ENCODE data around the gene EXOC3. TPM values are rescaled to one million over a fixed set of nuclear protein-coding genes. Genes with fewer than 3 reads are reported as not detected.

EXOC3 gene
- total RNA-seq, 1 experiment from 2014 or later: 55.0 TPM

GRCh38 chr5:491856-492155 lies 48.8 kb downstream of the EXOC3 start:
- in situ Hi-C loops (cut with HindIII; ENCODE audit: low pct_unique_long_range_greater_than_20kb, low sequenced_read_pairs): no loop called here
- no peak overlapping the region for H3K4me3 ChIP-seq (ENCODE audit: low read depth in 2 of 2, low read length in 2 of 2)
- intact Hi-C loops (cut with micrococcal nuclease; ENCODE audit: unreplicated experiment): no loop called here
- no peak for DNase-seq (ENCODE audit: low read depth, low spot score)
- no peak overlapping the region for H3K27ac ChIP-seq (ENCODE audit: low read length)
- POLR2A ChIA-PET: no interaction called here
- CTCF ChIA-PET: no interaction called here
- H3K27me3 ChIP-seq (ENCODE audit: control insufficient read depth, insufficient read depth, low read length): no peaks in the 10 kb centered on the region
- no peaks in the 10 kb centered on the region for H3K9me3 ChIP-seq (ENCODE audit: control insufficient read depth, insufficient read depth, low read depth, low read length)
- TF ChIP-seq CTCF (IDR thresholded peaks at IDR 0.05) (no peak), SIN3A (IDR thresholded peaks at IDR 0.05; ENCODE audit: borderline replicate concordance, insufficient read depth, low read depth, low read length) (no peak), POLR2AphosphoS5 (IDR thresholded peaks at IDR 0.05; ENCODE audit: low read depth, low read length) (no peak), TCF7L2 (IDR thresholded peaks at IDR 0.05; ENCODE audit: low read depth, low read length) (no peak), REST (IDR thresholded peaks at IDR 0.05; ENCODE audit: insufficient read depth in 1 of 2, low read depth in 2 of 2, low read length in 1 of 2) (no peak)
- ATAC-seq: no peak
- H3K36me3 ChIP-seq (ENCODE audit: control insufficient read depth, insufficient read depth, low read length): no peaks in the 10 kb centered on the region
- BruUV-seq (replicated peaks): no TSS peak
- H3K4me1 ChIP-seq (ENCODE audit: control insufficient read depth, insufficient read depth, low read length): no peaks in the 10 kb centered on the region

GRCh38 chr5:492314-492893 lies 49.4 kb downstream of the EXOC3 start:
- ATAC-seq: no peak
- Histone ChIP-seq H3K4me3 (ENCODE audit: low read depth in 2 of 2, low read length in 2 of 2) (no peak overlapping the region), H3K9me3 (ENCODE audit: control insufficient read depth, insufficient read depth, low read depth, low read length) (no peaks in the 10 kb centered on the region), H3K27me3 (ENCODE audit: control insufficient read depth, insufficient read depth, low read length) (no peaks in the 10 kb centered on the region), H3K4me1 (ENCODE audit: control insufficient read depth, insufficient read depth, low read length) (no peaks in the 10 kb centered on the region), H3K36me3 (ENCODE audit: control insufficient read depth, insufficient read depth, low read length) (no peaks in the 10 kb centered on the region), H3K27ac (ENCODE audit: low read length) (no peak overlapping the region)
- TF ChIP-seq TCF7L2 (IDR thresholded peaks at IDR 0.05; ENCODE audit: low read depth, low read length) (no peak), CTCF (IDR thresholded peaks at IDR 0.05) (no peak), REST (IDR thresholded peaks at IDR 0.05; ENCODE audit: insufficient read depth in 1 of 2, low read depth in 2 of 2, low read length in 1 of 2) (no peak)
- in situ Hi-C loops (cut with HindIII; ENCODE audit: low pct_unique_long_range_greater_than_20kb, low sequenced_read_pairs): no loop called here
- intact Hi-C loops (cut with micrococcal nuclease; ENCODE audit: unreplicated experiment): no loop called here
- ChIA-PET POLR2A (interaction anchor here (0.9 kb wide), 1 partner anchor 10 kb away, joined by 3 read pairs; no protein-coding TSS in a partner anchor), CTCF (no interaction called here)
- no TSS peak for BruUV-seq (replicated peaks)
- no peak for DNase-seq (ENCODE audit: low read depth, low spot score)
